NCI-H82 treated with DMSO at 0.1 percent for 48 hours (cell line): ENCODE measurements around the gene KIAA0232.
"Not testable (repeated sequence)": the region's sequence is repeated elsewhere in the genome, so short reads cannot be mapped to it uniquely, and the experiment has no call there.

Experiments
- DNase-seq: peaks from one replicate; lab custom pipeline; 2025; ENCODE audit not compliant: unreplicated experiment; lab: John Stamatoyannopoulos, UW

The KIAA0232 gene

DNA sequence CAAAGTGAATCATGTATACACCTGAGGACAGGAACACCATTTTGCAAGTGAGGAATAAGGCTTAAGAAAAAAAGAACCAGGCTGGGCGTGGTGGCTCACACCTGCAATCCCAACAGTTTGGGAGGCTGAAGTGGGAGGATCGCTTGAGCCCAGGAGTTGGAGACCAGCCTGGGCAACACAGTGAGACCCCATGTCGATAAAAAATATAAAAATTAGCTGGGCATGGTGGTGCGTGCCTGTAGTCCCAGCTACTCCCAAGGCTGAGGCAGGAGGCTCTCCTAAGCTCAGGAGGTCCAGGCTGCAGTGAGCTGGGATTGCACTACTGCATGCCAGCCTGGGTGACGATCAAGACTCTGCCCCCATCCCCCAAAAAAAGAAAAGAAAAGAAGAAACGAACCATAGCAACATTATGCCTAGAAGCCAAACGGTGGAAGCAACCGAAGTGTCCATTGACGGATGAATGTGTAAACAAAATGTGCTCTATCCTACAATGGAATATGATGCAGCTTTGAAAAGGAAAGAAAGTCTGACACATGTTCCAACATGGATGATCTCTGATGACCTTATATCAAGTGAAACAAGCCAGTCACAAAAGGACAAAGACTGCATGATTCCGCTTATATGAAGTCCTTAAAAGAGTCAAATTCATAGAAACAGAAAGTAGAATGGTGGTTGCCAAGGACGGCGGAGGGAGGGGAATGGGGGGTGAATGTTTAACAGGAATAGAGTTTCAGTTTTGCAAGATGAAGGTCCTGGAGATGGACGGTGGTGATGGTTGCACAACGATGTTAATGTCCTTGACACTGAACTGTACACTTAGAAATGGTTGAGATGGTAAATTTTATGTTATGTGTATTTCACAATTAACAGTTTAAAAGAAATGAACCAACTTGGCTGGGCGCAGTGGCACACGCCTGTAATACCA, 8.6 kb upstream of the KIAA0232 start:
- DNase-seq, result no peak

DNA sequence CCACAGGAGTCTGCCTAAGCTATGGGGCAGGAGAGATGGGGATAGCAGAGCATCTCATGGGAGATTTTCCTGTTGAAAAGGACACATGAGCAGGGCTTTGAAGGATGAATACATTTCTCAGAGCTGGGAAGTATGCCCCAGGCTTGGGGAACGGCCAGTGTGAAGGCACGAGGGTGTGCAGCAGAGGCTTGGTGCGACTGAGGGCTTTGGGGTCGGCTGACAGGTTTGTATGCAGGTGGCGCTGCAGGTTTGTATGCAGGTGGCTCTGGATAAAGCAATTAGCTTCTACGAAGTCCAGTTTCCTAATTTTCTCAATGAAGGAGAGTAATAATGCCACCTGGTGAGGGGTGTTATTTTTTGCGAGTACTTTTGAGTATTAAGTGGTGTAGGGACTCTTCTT, 6.8 kb upstream of the KIAA0232 start:
- no peak for DNase-seq

DNA sequence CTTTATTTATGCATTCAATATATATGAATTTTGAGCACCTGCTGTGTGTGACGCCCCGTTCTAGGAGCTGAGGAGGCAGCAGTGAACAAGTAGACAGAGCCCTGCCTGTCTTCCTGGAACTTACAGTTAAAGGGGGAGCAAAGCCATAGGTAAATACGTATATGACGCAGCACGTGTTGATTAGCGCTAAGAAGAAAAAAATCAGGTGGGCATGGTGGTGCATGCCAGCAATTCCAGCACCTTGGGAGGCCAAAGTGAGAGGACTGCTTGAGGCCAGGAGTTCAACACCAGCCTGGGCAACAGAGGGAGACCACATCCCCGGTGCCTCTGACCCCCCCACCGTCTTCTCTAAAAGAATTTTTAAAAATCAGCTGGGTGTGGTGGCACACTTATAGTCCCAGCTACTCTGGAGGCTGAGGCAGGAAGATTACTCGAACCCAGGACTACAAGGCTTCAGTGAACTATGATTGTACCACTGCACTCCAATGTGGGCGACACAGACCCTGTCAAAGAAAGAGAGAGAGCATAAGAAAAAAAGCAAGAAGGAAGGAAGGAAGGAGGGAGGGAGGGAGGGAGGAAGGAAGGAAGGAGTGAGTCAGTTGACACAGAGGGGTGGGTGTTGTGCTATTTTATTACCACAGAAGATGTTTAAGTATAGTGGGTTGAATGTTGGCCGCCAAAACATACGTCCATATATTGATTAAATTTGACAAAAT, 5.4 kb upstream of the KIAA0232 start:
- DNase-seq, result no peak

DNA sequence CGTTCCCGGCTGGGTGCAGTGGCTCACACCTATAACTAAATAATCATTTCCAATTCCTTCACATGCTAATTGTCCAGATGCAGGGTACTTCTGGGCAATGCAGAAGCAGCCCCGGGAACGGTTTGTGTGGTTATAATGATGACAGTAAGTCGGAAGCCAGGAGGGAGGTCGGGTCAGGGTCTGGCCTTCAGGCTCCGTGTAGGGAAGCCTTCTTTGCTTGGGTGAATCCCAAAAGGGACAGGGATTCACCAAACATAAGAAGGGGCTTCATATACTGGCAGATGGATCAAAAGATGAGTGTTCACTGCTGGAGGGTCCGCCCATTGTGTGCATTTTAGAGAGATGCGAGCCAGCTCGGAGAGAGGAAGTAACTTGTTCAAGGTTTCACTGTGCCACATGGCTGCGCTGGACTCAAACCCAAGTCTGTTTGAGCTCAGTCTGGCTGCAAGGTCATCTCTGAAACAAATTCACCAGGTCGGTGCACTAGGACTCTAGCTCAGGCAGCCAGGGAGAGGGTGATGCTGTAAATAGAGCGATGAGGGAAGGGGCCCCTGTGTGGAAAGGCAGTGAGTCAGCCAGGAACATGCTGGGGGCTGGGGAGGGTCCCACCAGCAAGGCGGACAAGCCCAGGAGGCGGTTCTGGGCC, 4.8 kb upstream of the KIAA0232 start:
- DNase-seq, result no peak

DNA sequence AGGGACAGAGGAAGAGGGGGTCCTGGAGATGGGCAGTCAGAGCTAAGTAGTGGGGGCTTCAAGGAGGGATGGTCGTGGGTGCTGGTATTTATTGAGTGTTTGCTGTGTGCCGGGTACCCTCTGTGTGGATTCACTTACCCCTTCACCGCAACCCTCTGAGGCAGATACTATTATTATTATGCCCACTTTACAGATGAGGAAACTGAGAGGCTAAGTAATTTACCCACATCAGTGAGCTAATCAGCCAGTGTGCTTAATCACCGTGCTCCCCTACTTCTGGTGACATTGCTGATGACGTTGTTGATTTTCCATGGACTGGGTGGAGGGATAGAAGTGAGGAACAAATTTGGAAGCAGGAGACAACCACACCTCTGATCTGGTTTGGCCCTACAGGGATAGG, 4.1 kb upstream of the KIAA0232 start:
- no peak for DNase-seq

DNA sequence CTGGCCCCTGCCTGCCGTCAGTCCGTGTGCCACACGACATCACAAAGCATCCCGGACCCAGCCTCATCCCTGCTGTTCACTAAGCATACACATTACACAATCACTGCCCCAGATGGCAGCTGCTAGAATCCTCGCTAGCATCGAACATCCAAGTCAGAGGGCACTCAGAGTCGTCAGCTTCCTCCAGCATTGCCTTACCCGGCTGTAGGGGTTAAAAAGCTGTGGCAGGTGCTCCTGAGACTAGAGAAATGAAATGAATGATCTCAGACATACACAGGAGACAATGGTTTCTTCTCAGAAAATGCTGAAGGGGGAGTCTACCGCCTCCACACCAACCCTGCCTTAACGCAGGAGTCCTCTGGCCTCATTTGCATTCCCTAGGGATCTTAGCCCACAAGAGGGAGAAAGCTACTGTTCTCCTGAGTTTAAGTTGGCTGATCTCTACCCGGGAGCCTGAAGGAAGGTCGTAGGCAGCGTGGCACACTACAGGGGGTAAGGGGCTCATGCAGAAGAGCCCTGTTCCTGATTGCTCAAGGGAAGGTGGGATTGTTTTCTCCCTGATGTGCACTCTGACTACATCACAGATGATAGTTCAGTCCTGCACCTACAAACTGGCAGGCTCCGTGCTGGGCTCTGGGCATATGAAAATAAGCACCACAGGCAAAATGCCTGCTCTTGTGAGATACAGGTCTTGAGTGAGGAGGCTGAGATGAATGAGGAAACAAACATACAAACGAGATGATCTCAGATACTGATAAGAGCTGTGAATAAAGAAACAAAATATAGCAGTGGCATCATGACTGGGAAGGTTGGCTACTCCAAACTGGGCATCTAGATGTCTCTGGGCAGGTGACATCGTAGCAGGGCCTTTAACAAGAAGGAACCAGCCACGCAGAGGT, 2.6 kb upstream of the KIAA0232 start:
- DNase-seq, result peak; percentile 25

DNA sequence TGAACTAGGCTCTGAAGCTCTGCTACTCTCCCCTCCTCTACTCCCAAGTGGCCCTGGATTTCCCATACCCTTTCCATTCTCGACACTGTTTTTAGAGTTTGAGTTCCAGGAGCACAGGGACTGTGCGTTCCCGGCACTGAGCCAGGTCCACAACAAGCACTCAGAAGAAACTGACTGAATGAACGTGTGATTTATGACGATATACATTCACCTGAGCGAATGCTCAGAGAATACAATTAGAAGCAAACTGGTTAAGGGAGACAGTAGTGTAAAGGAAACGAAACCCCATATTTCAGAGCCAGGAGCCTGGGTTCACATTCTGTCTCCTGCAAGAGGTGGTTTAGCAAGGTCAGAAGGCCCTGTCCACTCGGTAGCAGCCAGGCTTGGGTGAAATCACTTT, 1.4 kb upstream of the KIAA0232 start:
- DNase-seq, result no peak

DNA sequence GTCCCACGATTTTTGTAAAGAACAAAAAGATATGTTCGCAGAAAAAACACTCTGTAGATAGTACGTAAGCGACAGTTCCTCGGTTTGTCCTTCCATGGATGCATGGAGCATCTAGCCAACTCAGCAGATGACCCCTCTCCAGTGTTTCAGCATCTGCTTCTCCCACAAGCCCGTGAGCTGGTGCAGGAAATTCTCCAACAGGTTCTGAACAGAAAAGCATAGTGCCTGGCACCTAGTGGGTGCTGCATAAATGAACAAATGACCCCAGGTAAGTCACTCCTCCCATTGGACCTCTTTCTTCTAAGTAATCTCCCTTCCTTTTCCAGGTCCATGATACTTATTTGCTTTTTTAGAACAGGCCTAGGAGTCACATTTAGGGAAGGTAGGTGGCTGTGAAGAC, 966 bp upstream of the KIAA0232 start:
- DNase-seq, result no peak

DNA sequence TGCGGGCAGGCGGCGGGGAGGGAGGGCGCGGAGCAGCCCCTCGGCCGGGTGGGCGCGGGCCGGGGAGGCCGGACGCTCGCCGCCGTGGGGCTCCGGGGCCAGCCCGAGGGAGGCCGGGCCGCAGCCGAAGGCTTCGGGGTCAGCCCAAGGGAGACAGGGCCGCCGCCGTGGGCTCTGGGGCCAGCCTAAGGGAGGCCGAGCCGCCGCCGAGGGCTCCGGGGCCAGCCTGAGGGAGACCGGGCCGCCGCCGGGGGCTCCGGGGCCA, 251 bp downstream of the KIAA0232 start:
- DNase-seq, result no peak

DNA sequence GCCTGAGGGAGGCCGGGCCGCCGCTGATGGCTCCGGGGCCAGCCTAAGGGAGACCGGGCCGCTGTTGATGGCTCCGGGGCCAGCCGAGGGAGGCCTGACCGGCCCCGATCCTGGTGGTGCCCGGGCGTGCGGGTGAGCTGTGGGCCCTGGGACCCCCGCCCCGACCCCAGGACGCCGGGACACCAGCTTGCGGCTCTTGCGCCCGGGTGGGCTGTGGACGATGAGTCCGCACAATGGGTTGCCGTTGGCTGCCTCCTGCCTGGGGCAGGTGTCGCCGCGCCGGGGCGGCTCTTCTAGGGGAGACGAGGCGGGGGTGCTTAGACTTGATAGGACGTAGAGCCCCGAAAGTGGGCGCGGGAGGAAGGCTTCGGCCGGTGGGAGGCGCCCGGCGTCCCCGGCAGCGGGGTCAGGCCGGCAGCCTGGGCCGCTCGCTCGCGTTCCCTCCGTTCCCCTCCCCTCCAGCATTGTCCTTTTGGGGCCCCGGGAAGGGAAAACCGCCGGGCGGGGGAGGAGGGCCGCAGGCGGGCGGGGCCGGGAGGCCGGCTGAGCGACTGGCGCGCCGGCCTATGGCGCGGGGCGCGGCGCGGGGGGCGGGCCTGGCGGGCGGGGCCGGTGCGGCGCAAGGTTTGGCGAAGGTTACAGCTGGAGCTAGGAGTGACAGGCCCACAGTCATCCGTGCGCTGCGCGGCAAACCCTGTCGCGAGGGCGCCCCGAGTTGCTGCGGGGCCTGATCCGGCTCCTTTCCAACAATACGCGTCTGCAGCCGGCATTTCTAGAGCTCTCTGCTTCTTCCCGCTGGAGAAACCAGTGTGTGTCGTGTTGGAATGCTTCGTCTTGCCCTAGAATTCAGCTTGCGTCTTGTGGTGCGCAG, 819 bp downstream of the KIAA0232 start:
- peak; percentile 43 for DNase-seq

DNA sequence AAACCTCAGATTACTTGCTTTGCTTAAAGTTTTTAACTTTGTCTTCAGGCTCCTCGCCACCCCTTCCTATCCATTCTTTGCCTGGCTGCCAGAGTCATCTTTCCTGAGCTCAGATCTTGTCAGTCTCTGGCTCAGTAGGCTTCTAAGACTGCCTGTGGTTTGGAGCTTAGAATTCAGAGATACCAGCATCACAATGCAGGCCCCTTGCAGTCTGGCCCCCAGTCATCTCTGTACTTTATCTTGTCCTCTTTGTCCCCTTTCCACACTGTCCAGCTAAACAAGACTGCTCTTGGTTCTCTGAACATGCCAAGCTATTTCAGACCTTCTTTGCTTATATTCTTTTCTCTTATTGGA, 3.0 kb downstream of the KIAA0232 start:
- DNase-seq, result no peak

DNA sequence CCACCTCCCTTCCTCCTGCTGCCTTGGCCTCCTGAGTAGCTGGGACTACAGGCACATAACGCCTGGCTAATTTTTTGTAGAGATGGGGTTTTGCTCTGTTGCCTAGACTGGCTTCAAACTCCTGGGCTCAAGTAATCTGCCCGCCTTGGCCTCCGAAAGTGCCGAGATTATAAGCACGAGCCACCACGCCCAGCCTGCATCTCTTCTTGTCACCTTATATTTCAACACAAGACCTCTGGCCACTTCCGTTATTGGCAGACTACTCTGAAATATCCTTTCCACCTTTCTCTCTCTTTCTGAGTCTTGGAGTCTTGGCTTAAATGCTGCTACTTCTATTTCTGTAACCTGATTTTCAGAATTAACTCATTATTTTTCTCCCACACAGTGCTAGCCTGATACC, 5.6 kb downstream of the KIAA0232 start:
- no peak for DNase-seq

DNA sequence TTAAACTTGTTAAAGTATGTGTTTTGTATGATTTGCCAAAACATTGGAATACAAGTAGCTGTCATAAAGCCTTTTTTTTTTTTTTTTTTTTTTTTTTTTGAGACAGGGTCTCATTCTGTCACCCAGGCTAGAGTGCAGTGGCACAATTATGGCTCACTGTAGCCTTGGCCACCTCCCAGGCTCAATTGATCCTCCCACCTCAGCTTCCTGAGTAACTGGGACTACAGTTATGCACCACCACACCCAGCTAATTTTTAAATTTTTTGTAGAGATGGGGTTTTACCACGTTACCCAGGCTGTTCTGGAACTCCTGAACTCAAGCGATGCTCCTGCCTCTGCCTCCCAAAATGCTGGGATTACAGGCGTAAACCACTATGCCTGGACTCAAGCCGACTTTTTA, 8.7 kb downstream of the KIAA0232 start:
- DNase-seq, result not testable (repeated sequence)

DNA sequence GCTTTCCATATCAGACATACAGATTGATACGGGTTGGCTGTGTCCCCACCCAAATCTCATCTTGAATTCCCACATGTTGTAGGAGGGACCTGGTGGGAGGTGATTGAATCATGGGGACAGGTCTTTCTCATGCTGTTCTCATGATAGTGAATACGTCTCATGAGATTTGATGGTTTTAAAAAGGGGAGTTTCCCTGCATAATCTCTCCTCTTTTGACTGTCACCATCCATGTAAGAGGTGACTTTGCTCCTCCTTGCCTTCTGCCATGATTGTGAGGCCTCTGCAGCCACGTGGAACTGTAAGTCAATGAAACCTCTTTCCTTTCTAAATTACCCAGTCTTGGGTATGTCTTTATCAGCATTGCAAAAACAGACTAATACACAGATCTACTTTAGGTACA, 9.3 kb downstream of the KIAA0232 start:
- not testable (repeated sequence) for DNase-seq

DNA sequence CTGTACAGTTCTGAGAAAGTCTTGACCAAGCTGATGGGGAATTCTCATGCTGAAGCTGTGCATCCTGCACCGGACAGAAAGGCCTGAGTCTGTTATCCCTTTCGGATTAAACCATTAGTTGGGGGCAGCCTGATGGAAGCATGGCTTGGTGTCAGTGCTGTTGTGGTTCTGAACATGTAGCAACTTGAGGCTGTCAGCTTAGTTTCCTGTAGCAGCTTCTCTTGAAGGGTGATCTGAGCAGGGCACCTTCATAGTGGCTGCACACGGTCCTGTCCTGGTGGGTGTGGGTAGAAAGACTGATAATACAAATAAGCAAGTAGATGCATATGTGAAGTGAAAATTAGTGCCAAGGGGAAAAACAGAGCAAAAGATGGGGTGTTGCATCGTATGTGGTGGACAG, 11.7 kb downstream of the KIAA0232 start:
- DNase-seq, result no peak

DNA sequence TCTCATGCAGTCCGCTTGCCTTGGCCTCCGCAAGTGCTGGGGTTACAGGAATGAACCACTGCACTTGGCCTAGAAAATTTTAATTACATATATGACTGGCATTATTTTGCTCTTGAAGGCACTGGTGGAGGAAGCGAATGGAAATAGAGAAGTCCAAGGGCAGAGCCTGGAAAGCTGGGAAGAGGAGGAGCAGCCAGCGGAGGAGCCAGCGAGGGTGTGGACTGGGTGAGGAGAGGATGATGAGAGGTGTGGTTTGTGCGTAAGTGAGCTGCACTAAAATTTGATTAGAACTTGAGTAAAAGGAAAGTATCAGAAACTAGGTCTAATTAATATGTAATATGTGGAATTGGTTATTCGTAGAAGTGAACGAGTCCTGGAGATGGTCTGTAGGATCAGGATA, 13.3 kb downstream of the KIAA0232 start:
- DNase-seq, result no peak

DNA sequence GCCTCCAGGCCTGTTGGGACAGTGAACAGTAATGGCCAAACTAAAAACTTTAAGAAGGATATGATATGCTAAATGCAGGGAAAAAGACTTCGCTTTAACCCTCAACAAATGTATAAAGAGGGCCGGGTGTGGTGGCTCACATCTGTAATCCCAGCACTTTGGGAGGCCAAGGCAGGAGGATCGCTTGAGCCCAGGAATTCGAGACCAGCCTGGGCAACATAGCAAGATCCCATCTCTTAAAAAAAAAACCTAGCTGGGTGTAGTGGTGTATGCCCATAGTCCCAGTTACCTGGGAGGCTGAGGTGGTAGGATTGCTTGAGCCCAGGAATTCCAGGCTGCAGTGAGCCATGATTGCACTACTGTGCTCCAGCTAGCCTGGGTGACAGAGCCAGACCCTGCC, 14.8 kb downstream of the KIAA0232 start:
- DNase-seq, result not testable (repeated sequence)

DNA sequence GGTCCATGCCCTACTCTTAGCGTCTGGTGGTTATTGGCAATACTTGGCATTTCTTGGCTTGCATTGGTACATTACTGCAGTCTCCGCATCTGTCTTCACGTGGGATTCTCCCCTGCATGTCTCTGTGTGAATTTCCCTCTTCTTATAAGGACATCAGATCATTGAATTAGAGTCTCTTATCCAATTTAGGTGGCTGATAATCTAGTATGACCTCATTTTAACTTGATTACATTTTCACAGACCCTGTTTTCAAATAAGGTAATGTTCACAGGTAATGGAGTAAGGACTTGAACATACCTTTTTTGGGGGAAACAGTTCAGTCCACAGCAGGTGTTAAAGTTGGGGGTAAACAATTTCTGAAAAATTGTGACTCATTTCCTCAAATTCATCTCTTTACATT, 16.6 kb downstream of the KIAA0232 start:
- DNase-seq, result no peak

DNA sequence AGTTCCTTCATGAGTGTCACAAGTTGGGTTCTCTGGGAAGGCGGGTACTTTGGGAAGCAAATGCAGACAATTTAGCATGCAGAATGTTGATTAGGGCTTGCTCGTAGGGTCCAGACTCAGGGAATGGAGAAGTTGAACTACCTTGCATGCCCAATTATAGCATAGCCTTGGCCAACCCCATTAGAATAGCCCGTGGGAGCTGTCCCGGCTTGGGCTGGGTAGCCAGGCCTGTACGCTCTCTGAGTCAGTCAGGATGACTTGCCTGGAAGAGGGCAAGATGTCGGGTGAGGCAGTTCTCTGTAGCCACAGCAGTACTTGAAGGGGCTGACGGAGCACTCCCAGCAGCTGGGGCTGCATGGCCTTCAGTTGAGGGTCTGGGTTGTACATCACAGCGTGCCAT, 19.5 kb downstream of the KIAA0232 start:
- DNase-seq, result no peak

DNA sequence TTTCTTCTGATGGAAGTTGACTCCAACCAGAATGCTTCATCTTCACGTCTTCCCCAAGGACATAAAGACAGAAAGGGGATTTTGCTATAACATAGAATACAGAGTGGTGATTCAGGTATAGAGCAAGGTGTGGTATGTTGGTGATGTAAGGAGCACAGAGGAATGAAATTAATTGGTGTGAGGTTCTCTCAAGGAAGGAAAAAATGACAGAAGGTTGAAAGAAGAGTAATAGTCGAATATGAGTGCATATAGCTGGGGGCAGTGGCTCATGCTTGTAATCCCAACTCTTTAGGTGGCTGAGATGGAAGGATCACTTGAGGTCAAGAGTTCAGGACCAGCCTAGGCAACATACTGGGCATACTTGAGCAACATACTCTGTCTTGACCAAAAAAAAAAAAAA, 20.1 kb downstream of the KIAA0232 start:
- DNase-seq, result no peak
